HG03521 (cell line): ENCODE results near the gene ZSWIM9.

Experiments used
- ATAC-seq: cut with Tn5 transposase; IDR thresholded peaks from one replicate; pipeline ENCODE4 v1.9.1; 2021; ENCODE audit warnings: mild to moderate bottlenecking, moderate library complexity; ENCODE audit not compliant: unreplicated experiment

Gene ZSWIM9

DNA sequence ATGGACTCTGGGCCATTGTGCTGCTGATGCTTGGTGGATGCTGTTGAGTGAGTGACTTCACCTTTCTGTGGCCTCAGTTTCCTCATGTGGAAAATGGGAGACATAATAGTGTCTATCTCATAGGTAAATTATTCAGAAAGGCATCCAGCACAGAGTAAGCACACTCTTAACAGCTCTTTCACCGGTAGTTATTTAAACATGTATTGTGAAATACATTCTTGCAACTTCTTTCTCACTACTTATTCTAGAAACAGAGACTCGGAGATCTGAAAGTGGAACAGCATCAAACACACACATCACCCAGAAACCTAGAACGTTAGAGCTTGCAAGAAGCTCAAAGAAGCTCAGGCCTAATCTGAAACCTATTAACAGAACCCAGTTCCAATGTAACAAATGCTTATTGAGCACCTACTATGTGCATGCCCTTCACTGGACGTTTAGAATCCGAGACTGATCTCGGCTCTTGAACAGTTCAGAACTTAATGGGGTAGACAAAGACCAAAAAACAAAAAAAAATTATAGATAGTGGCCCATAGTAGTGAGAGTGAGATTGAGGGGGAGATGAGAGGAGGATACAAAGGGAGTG, 4.1 kb downstream of the ZSWIM9 start:
- ATAC-seq = no peak

DNA sequence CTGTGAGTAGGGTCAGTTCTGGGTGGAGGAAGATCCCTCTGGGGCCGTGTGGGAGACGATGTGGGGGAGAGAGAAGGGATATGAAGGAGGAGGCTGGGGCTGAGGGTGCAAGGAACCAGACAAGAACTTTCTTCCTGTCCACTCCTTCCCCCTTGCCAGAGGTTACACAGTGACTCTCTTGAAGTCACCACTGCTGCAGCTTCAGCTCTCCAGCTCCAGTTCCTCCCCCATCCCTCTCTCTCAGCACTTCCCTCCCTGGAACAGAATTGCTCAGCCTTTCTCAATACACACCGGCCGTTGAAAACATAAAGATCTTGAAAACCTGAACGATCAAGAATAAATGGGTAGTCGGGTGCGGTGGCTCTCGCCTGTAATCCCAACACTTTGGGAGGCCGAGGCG, 5.1 kb downstream of the ZSWIM9 start:
- no peak for ATAC-seq

DNA sequence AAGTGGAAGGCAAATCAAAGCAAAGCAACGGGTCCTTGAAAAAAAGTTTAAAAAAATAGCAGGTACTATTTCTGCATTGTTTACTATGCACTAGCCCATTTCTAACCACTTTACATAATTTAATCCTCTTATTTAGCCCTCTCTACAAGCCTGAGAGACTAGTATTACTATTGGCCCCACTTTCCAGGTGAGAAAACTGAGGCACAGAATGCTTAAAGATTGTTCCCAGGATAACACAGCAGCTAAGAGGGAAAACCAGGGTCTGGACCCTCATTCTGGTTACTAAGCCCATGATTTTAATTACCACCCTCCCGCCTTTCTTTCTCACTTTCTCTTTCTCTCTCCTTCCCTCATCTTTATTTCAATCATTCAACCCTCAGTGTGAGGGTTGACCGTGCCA, 5.7 kb downstream of the ZSWIM9 start:
- no peak for ATAC-seq

DNA sequence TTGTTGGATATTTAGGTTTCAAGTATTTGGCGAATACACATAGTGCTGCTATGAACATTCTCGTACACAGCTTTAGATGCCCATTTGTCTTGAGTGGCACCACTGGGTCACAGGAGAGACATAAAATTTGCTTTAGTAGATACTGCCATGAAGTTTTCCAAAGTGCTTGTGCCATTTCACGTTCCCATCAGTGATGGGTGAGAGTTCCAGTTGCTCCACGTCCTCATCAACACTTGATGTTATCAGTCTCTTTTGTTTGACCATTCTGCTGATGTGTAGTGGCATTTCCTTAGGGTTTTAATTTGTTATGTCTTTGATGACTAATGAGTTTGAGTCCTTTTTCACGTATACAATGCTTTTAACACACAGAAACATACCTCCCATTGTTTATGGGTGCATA, 11.0 kb downstream of the ZSWIM9 start:
- ATAC-seq = no peak

- ATAC-seq = no peak
Observed at GRCh38 chr19:48182434-48182833, 12.0 kb downstream of the ZSWIM9 start.

DNA sequence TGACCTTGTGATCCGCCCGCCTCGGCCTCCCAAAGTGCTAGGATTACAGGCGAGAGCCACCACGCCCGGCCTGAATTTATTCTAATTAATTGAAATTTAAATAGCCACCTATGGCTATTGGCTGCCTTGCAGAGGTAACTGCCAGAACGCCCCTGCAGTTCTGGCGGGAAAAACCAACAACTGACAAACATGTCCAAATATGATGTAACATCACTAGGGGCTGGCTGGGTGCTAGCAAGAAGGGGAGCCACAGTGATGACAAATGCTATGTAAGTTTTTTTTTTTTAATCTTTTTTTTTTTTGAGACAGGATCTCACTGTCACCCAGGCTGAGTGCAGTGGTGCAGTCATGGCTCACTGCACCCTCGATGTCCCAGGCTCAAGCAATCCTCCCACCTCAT, 12.9 kb downstream of the ZSWIM9 start:
- no peak for ATAC-seq

GRCh38 chr19:48186015-48186414, 15.5 kb downstream of the ZSWIM9 start:
- ATAC-seq = no peak

- no peak for ATAC-seq
Observed at GRCh38 chr19:48186541-48186991, 16.1 kb downstream of the ZSWIM9 start.

DNA sequence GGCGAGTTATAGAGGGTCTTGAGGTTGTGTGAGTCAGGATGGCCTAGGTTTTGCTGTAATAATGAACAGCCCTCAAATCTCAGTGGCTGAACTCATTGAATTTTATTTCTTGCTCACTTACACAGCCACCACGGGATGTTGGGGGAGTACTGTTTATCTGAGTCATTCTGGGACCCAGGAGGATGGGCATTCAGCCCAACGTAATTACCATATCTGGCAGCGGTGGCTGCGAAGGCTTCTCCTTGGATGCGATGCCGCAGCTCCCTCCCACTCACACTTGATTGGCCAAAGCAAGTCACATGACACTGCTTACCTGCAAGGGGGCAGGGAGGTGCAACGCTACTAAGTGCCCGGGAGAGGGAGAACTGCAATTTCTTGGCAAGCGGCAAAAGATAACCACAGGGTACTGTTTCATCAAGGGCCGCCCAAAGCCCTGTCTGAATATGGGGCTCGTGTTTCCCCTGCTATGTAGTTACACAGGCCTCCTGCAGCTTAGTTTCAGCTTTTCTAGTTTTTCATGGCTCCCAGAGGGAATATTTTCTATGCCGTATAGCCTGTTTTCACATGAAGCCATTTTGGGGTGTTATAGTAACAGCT, 19.9 kb downstream of the ZSWIM9 start:
- no peak for ATAC-seq

- no peak for ATAC-seq
Observed at GRCh38 chr19:48190885-48191284, 20.4 kb downstream of the ZSWIM9 start.

GRCh38 chr19:48192750-48193149, 22.3 kb downstream of the ZSWIM9 start:
- no peak for ATAC-seq

- no peak for ATAC-seq
Observed at GRCh38 chr19:48194041-48194843, 23.8 kb downstream of the ZSWIM9 start.

DNA sequence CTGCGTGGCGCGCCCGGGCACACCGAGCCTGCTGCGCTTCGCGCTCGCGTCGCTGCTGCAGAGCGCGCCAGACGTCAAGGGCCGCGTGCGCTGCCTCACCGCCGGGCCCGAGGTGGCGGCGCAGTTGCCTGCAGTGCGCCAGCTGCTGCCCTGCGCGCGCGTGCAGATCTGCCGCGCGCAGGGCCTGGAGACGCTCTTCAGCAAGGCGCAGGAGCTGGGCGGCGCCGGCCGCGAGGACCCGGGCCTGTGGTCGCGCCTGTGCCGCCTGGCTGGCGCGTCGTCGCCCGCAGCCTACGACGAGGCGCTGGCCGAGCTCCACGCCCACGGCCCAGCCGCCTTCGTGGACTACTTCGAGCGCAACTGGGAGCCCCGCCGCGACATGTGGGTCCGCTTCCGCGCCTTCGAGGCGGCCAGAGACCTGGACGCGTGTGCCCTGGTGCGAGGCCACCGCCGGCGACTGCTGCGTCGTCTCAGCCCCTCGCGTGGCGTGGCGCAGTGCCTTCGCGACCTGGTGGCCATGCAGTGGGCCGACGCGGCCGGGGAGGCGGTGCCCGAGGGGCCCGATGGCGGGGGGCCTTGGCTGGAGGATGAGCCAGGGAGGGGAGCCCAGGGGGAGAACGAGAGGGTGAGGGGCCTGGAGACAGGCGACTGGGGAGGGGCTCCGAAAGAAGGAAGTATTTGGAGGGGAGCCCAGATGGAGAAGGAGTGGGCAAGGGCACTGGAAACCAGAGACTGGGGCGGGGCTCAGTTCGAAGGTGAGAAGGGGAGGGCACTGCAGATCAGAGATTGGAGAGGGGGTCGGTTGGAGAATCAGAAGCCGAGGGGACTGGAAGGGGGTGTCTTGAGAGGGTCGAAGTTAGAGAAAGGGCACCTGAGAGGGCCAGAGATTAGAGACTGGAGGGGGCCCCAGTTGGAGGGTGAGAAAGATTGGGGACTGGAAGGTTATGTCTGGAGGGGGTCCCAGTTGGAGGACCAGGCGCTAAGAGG, 24.7 kb downstream of the ZSWIM9 start:
- no peak for ATAC-seq

DNA sequence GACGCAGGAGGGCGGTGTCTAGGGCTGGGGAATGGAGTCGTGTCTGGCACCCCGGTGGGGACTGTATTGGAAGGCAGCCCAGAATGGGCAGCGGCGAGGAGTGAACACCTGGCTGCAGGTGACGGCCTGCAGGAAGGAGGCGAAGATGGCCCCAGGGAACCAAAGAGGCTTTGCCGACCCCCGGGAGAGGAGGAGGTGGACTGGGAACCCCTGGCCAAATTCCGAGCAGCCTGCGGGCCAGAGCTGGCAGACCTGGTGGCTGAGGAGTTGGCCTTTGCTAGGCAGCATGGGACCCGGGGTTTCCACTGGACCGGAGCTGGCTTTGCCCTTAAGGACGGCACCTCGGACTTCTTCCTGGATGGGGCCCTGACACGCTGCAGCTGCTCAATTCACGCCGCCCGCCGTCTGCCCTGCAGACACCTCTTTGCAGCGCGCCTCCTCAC, 25.9 kb downstream of the ZSWIM9 start:
- ATAC-seq = no peak

DNA sequence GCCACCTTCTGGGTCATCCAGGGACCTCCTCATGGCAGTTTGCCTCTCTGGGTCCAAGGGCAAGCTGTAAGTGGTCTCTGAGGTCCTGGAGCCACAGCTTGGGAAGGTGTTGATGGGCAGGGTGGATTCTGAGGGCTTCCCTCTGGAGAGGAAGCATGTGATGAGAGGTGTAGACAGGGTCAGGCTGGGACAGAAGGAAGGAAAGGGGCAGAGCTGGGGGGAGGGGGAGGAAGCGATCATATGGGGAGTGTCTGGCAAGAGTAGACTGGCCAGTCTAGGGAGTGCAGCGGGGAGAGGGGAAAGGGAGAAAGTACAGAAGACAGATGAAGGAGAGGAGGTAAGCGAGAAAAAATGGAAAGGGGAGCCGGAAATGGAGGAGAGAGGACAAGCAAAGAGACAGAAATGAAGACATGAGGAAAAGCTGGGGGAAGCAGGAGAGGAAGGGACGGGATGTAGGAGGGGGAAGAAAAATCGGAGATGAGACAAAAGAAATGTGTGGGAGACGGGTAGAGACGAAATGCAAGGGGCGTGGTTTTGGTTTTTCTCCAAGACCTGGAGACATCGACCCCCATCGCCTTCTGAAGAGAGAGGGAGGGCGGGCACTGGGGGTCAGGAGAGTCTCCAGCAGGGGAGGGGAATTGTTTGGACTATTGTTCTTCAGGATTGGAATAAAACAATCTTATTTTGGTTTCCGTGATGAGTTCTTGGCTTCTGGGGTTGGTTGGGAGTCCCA, 26.6 kb downstream of the ZSWIM9 start:
- no peak for ATAC-seq

- no peak for ATAC-seq
Observed at GRCh38 chr19:48203222-48203793, 32.8 kb downstream of the ZSWIM9 start.

- ATAC-seq = peak; percentile 94
Observed at GRCh38 chr19:48203794-48204628, 33.5 kb downstream of the ZSWIM9 start.

DNA sequence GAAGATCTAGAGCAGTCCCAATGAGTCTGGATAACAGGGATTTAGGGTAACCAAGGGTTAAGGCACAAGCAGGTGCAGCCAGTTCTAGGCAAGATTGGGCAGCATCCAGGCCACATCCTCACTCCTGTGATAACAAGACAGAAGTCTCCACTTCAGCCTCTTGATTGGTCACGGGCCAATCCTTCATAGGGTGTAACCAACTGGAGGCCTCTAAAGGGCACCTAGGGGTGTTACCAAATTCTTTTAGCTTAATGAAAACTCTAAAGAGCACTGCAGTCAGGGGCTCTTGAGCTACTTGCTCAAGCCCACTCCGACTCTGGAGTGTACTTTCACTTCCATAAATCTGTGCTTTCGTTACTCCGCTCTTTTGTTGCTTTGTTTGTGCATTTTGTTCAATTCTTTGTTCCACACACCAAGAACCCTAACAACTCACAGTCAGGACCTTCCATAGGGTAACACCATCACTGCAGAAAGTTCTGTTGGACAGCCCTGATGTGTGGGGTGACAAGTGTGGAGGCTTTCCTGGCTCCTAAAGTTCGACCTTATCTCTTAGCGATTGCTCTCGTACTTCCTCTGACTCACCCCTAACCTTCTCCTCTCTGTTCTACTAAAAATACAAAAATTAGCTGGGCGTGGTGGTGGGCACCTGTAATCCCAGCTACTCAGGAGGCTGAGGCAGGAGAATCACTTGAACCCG, 36.1 kb downstream of the ZSWIM9 start:
- no peak for ATAC-seq
